K562 (cell line): ENCODE data around the gene PPIL6. TPM values are rescaled to one million over a fixed set of nuclear protein-coding genes. Genes with fewer than 3 reads are reported as not detected.
A peak's percentile ranks its signal among the peaks of the same experiment; 100 is the strongest.

Source experiments
- ARID4B ChIP-seq: sonication (generic); formaldehyde crosslinking; IDR thresholded peaks from 2 replicates; pipeline ENCODE4 v1.8.0; 2022; ENCODE audit warnings: mild to moderate bottlenecking, missing genetic modification reagents
- ATF1 ChIP-seq, 2 experiments: fragments of 450-650 bp in 1 of 2; IDR thresholded peaks; 2 replicates each; pipeline ENCODE4 v1.6.1; 2016; ENCODE audit warnings: missing compliant biosample characterization in 1 of 2, missing genetic modification characterization in 1 of 2
- ATF4 ChIP-seq: fragments of 450-650 bp; formaldehyde crosslinking; IDR thresholded peaks from 2 replicates; pipeline ENCODE4 v1.4.0; 2022; ENCODE audit warnings: mild to moderate bottlenecking, moderate library complexity
- ATF7 ChIP-seq: fragments of 450-650 bp; IDR thresholded peaks from 2 replicates; pipeline ENCODE4 v1.7.1; 2014; ENCODE audit warnings: mild to moderate bottlenecking, moderate library complexity
- BRF1 ChIP-seq: IDR thresholded peaks from 3 replicates; pipeline ENCODE4 v1.6.1; 2011; ENCODE audit warnings: borderline replicate concordance, mild to moderate bottlenecking; ENCODE audit not compliant: insufficient read length; ENCODE audit errors: extremely low read depth
- CBX5 ChIP-seq: IDR thresholded peaks from 2 replicates; pipeline ENCODE4 v1.6.1; 2014; ENCODE audit warnings: low read depth, borderline replicate concordance
- ELF2 ChIP-seq: fragments of 250-450 bp; sonication (Bioruptor Pico); IDR thresholded peaks from 2 replicates; pipeline ENCODE4 v1.5.0; 2021; ENCODE audit warnings: mild to moderate bottlenecking
- EP300 ChIP-seq: IDR thresholded peaks from 2 replicates; pipeline ENCODE4 v1.6.1; 2012; ENCODE audit warnings: low read length, improper control_type of control experiment
- FOXP1 ChIP-seq: sonication (generic); formaldehyde crosslinking; IDR thresholded peaks from 2 replicates; pipeline ENCODE4 v1.8.0; 2022; ENCODE audit warnings: mild to moderate bottlenecking, missing genetic modification reagents
- HDAC1 ChIP-seq, 2 experiments: fragments of 450-650 bp; IDR thresholded peaks; 2 replicates each; pipeline ENCODE4 v1.6.1; 2016 to 2017; ENCODE audit warnings: inconsistent platforms in 1 of 2, mild to moderate bottlenecking in 1 of 2, moderate library complexity in 1 of 2
- HIVEP1 ChIP-seq: fragments of 250-450 bp; sonication (Bioruptor Pico); IDR thresholded peaks from 2 replicates; pipeline ENCODE4 v1.4.0; 2020; ENCODE audit warnings: mild to moderate bottlenecking
- KAT2B ChIP-seq: IDR thresholded peaks from one replicate; pipeline ENCODE4 v1.6.1; 2012; ENCODE audit warnings: low read depth, mild to moderate bottlenecking, control low read depth, inconsistent platforms, low read length, moderate library complexity
- NELFE ChIP-seq: IDR thresholded peaks from 2 replicates; pipeline ENCODE4 v1.6.1; 2011; ENCODE audit warnings: mild to moderate bottlenecking; ENCODE audit not compliant: insufficient read depth, insufficient read length
- NFYB ChIP-seq: IDR thresholded peaks from 2 replicates; pipeline ENCODE4 v1.6.1; 2011; ENCODE audit warnings: mild to moderate bottlenecking, moderate library complexity; ENCODE audit not compliant: insufficient read length; ENCODE audit errors: extremely low read depth
- PBX2 ChIP-seq, 2 experiments: IDR thresholded peaks in 1 of 2; conservative IDR thresholded peaks in 1 of 2; 2 replicates each; pipeline ENCODE4 v1.6.1; 2016; ENCODE audit warnings: low read depth in 2 of 2, mild to moderate bottlenecking in 1 of 2, missing compliant biosample characterization in 1 of 2, missing genetic modification characterization in 1 of 2, moderate library complexity in 1 of 2
- POLR2A ChIP-seq: fragments of 450-650 bp; conservative IDR thresholded peaks from 2 replicates; pipeline ENCODE4 v1.6.1; 2016
- RBFOX2 ChIP-seq: fragments of 200-400 bp; formaldehyde crosslinking; IDR thresholded peaks from 2 replicates; pipeline ENCODE4 v1.6.1; 2017; ENCODE audit warnings: low read depth, mild to moderate bottlenecking, low read length, moderate library complexity
- SMAD1 ChIP-seq: fragments of 150-350 bp; IDR thresholded peaks from 2 replicates; pipeline ENCODE4 v1.6.1; 2014; ENCODE audit warnings: low read length, low read depth; ENCODE audit not compliant: partially characterized antibody
- TEAD1 ChIP-seq, 2 experiments: fragments of 450-650 bp in 1 of 2; sonication (generic) in 1 of 2; formaldehyde crosslinking; IDR thresholded peaks; 2 replicates each; pipeline versions ENCODE4 v1.4.0 to v1.8.0; 2020 to 2022; ENCODE audit warnings: mild to moderate bottlenecking in 2 of 2, missing genetic modification reagents in 1 of 2
- XRCC5 ChIP-seq: fragments of 200-400 bp; formaldehyde crosslinking; IDR thresholded peaks from 2 replicates; pipeline ENCODE4 v1.6.1; 2017; ENCODE audit warnings: low read depth, mild to moderate bottlenecking, low read length
- ZNF282 ChIP-seq: sonication (generic); formaldehyde crosslinking; IDR thresholded peaks from 2 replicates; pipeline ENCODE4 v1.8.1; 2023; ENCODE audit warnings: missing genetic modification reagents
- polyA plus RNA-seq, 8 experiments: library from polyadenylated mRNA; depleted of rRNA in 4 of 8; stranded (reverse) in 5 of 8; unstranded in 3 of 8; fragments of >200 nt; fragmentation: Nextera tagmentation in 2 of 8; fragmentation: Illumina TruSeq in 1 of 8; extraction: Ambion mirVana in 2 of 8; extraction: Trizol in 1 of 8; gene quantifications; 2 replicates each; pipeline versions ENCODE4 v1.2.1 to v1.2.3, GENCODE V29; 2011 to 2014; ENCODE audit warnings: inconsistent platforms in 1 of 8, missing spikeins in 1 of 8
- total RNA-seq, 7 experiments: library from RNA; depleted of rRNA in 6 of 7; stranded (reverse); fragments of >200 nt in 6 of 7; fragmentation: Illumina TruSeq in 2 of 7; extraction: Trizol in 2 of 7; gene quantifications; 2 replicates each; pipeline versions ENCODE4 v1.2.1 to v1.2.3, GENCODE V29; 2011 to 2021; ENCODE audit warnings: low replicate concordance in 1 of 7

The PPIL6 gene
- total and polyA plus RNA-seq, 9 of the 15 experiments (the other 6 are each of a cell fraction or from before 2014, with no cell fraction given), result 0.03 to 0.98 (median 0.41) TPM; not detected in 1

DNA sequence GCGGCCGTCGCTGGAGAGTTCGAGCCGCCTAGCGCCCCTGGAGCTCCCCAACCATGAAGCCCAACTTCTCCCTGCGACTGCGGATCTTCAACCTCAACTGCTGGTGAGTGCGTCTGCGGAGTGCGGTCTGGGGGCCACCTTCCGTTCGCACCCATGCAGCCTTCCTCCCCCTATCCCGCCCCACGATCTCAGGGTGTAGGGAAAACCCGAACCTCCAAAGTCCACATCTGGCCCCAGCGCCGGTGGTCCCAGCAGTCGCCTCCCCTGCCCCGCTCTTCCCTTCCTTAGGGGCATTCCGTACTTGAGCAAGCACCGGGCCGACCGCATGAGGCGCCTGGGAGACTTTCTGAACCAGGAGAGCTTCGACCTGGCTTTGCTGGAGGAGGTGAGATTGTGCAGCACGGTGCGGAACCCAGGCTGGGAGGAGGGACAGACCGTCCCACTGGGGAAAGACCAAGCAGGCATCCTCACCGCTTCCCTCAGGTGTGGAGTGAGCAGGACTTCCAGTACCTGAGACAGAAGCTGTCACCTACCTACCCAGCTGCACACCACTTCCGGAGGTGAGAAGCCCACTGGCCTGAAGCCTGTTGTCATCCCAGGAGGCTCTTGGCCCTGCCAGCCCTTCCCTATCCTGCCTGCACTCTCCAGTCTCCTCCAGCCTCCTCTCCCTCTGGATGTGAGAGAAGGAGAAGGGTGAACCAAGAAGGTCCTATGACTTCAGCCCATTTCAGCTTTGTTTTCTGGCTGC lies 815 bp upstream of the PPIL6 start (continued):
- peak; percentile 58 for TF ChIP-seq RBFOX2
- TF ChIP-seq ARID4B, result peak; percentile 8; the same call in 1 of the 2 replicates
- no peak for TF ChIP-seq XRCC5
- TF ChIP-seq FOXP1 (CRISPR knock-in tag), result no peak
- TF ChIP-seq NELFE, result no peak
- no peak for TF ChIP-seq EP300
- TF ChIP-seq PBX2 (CRISPR knock-in tag; IDR thresholded peaks at IDR 0.05; ENCODE audit: low read depth), result no peak
- TF ChIP-seq PBX2 (tag; conservative IDR thresholded peaks at IDR 0.05; ENCODE audit: low read depth), result no peak
- no peak for TF ChIP-seq SMAD1
- no peak for TF ChIP-seq NFYB
- peak; percentile 38; the same call in 1 of the 2 replicates for TF ChIP-seq POLR2A
- no peak for TF ChIP-seq CBX5
- no peak for TF ChIP-seq ATF7
- no peak for TF ChIP-seq HIVEP1
- TF ChIP-seq ZNF282, result no peak
- TF ChIP-seq ELF2, result no peak
- TF ChIP-seq ATF1 (CRISPR knock-in tag; IDR thresholded peaks at IDR 0.05), result no peak
- no peak for TF ChIP-seq ATF1 (tag; IDR thresholded peaks at IDR 0.05)
- TF ChIP-seq BRF1, result no peak
- TF ChIP-seq ATF4 (CRISPR knock-in tag), result no peak
- TF ChIP-seq TEAD1 (CRISPR knock-in tag; IDR thresholded peaks at IDR 0.05), result no peak
- no peak for TF ChIP-seq KAT2B
- TF ChIP-seq HDAC1 (IDR thresholded peaks at IDR 0.05), result 0 out of 4 replicates have a peak, but pooled peaks of 1 of the 2 experiments have one; percentile 54
